ENCODE results near the gene NUMA1.

DNA sequence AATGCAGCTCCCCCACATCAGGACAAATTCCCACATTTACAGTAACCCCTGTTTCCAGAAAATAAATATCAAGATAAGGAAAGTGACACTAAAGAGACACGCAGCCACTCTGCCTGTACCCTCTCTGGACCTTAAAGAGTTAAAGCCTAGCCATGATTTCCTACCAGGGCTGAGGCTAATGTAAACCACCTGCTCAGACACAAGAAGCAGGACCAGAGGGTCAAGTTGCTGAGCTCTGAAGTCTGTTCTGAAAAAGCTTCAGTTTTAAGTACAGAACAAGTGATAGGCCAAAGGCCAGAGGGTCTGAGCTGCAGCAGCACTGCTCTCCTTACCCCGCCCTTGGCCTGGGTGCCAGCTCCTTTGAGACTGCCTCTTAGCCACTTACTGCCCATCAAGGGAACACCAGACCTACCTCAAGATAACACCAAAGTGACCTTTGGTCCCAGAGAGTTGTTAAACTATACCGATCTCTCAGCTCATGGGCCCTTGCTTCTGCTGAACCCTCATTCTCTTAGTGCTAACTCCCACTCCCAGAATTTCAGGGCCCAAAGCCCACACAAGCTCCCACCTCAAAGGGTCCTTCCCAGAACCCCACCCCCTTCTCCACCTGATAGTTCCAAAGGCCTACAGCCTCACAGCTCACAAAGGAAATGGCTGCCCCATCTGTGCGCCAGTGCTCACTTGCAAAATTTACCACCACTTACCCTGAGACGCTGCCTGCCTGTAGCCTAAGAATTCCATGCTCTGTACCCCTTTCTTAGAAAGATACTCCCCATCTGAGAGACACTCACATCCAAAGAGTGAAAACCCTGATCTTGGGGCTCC is 41.1 kb downstream of the NUMA1 start:
- TF ChIP-seq, protein P1, sequence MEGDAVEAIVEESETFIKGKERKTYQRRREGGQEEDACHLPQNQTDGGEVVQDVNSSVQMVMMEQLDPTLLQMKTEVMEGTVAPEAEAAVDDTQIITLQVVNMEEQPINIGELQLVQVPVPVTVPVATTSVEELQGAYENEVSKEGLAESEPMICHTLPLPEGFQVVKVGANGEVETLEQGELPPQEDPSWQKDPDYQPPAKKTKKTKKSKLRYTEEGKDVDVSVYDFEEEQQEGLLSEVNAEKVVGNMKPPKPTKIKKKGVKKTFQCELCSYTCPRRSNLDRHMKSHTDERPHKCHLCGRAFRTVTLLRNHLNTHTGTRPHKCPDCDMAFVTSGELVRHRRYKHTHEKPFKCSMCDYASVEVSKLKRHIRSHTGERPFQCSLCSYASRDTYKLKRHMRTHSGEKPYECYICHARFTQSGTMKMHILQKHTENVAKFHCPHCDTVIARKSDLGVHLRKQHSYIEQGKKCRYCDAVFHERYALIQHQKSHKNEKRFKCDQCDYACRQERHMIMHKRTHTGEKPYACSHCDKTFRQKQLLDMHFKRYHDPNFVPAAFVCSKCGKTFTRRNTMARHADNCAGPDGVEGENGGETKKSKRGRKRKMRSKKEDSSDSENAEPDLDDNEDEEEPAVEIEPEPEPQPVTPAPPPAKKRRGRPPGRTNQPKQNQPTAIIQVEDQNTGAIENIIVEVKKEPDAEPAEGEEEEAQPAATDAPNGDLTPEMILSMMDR (IDR thresholded peaks at IDR 0.05): no peak
- TF ChIP-seq POLR2A (IDR thresholded peaks at IDR 0.05): no peak
